HCT116 (cell line): ENCODE measurements around the gene SMIM21. TPM values are rescaled to one million over a fixed set of nuclear protein-coding genes. Genes with fewer than 3 reads are reported as not detected.

ENCODE experiments used
- ATAC-seq: fragments of 200-7000 bp; cut with Tn5 transposase; 2 replicates; pipeline ENCODE4 v1.9.1; 2020; ENCODE audit warnings: mild to moderate bottlenecking, moderate library complexity
- BruUV-seq: library from RNA; stranded (reverse); fragments of 400-500 nt; replicated peaks from 2 replicates; lab custom pipeline; 2021; lab: Mats Ljungman, UMichigan
- CTCF ChIA-PET: fragments of 300-600 bp; sonication (Branson Sonifier 250); formaldehyde crosslinking; loops from one replicate; lab custom pipeline; 2021; ENCODE audit warnings: antibody characterized with exemption; lab: Charles Lee
- POLR2A ChIA-PET: fragments of 300-600, 350-600 bp; sonication (Branson Sonifier 250); formaldehyde crosslinking; loops from one replicate; lab custom pipeline; 2021; ENCODE audit warnings: antibody characterized with exemption; lab: Charles Lee
- RAD21 ChIA-PET, 2 experiments: fragments of 300-600 bp; sonication (Branson Sonifier 250); formaldehyde crosslinking; loops; one replicate each; lab custom pipeline; 2023; ENCODE audit warnings: low total read pairs in 2 of 2; ENCODE audit not compliant: uncharacterized antibody in 2 of 2, unreplicated experiment in 2 of 2, low non-redundant PET in 1 of 2; lab: Charles Lee
- DNase-seq: peaks from one replicate; pipeline ENCODE4 v3.0.0-alpha.2; 2010; ENCODE audit warnings: low read depth, low spot score
- H2AFZ ChIP-seq: fragments of 200-600 bp; shearing (Covaris generic), sonication (generic); 2 replicates; pipeline ENCODE4 v1.6.1; 2017; ENCODE audit warnings: low read depth, mixed run types, mixed read lengths, antibody characterized with exemption, low read length; ENCODE audit not compliant: poor library complexity, severe bottlenecking
- H3K27ac ChIP-seq: 2 replicates; pipeline ENCODE4 v1.5.1; 2012; ENCODE audit warnings: low read depth, low read length
- H3K27me3 ChIP-seq: fragments of 200-600 bp; sonication (generic); 2 replicates; pipeline ENCODE4 v1.6.1; 2016; ENCODE audit warnings: mixed run types, low read length, mixed read lengths; ENCODE audit not compliant: insufficient read depth
- H3K36me3 ChIP-seq, 2 experiments: fragments of 200-500 bp in 1 of 2; fragments of 200-600 bp in 1 of 2; sonication (Bioruptor generic) in 1 of 2; sonication (generic) in 1 of 2; 2 replicates each; pipeline versions ENCODE4 v1.5.1 to v1.6.1; 2014 to 2016; ENCODE audit warnings: low read length in 2 of 2, inconsistent platforms in 1 of 2, mixed read lengths in 1 of 2, mixed run types in 1 of 2; ENCODE audit not compliant: insufficient read depth in 2 of 2, control insufficient read depth in 1 of 2
- H3K4me1 ChIP-seq, 2 experiments: fragments of 200-600 bp in 1 of 2; sonication (generic) in 1 of 2; 2 replicates each; pipeline versions ENCODE4 v1.5.1 to v1.6.1; 2012 to 2017; ENCODE audit warnings: low read length in 2 of 2, inconsistent platforms in 1 of 2, mild to moderate bottlenecking in 1 of 2, mixed read lengths in 1 of 2, mixed run types in 1 of 2, moderate library complexity in 1 of 2; ENCODE audit not compliant: insufficient read depth in 2 of 2, control insufficient read depth in 1 of 2
- H3K4me2 ChIP-seq: fragments of 200-600 bp; sonication (generic); 2 replicates; pipeline ENCODE4 v1.6.1; 2017; ENCODE audit warnings: mixed run types, low read length, mixed read lengths
- H3K4me3 ChIP-seq, 2 experiments: fragments of 200-600 bp in 1 of 2; sonication (generic) in 1 of 2; replicated peaks in 1 of 2; 2 replicates each; pipeline ENCODE4 v1.5.1; 2011 to 2016; ENCODE audit warnings: low read length in 2 of 2, control low read depth in 1 of 2, low read depth in 1 of 2, mild to moderate bottlenecking in 1 of 2, mixed read lengths in 1 of 2, mixed run types in 1 of 2
- H3K79me2 ChIP-seq: fragments of 200-600 bp; sonication (generic); 2 replicates; pipeline ENCODE4 v1.6.1; 2017; ENCODE audit warnings: mild to moderate bottlenecking, mixed run types, low read length, moderate library complexity, mixed read lengths; ENCODE audit not compliant: insufficient read depth
- H3K9ac ChIP-seq: fragments of 200-600 bp; sonication (generic); 2 replicates; pipeline ENCODE4 v1.6.1; 2016; ENCODE audit warnings: low read length, mixed read lengths
- H3K9me2 ChIP-seq: fragments of 200-600 bp; sonication (generic), shearing (Covaris generic); 2 replicates; pipeline ENCODE4 v1.6.1; 2017; ENCODE audit warnings: mixed run types, mild to moderate bottlenecking, moderate library complexity; ENCODE audit not compliant: insufficient read depth
- H3K9me3 ChIP-seq, 2 experiments: fragments of 200-500 bp in 1 of 2; fragments of 200-600 bp in 1 of 2; sonication (Bioruptor generic) in 1 of 2; sonication (generic) in 1 of 2; 2 replicates each; pipeline ENCODE4 v1.6.1; 2014 to 2017; ENCODE audit warnings: low read length in 2 of 2, mixed read lengths in 2 of 2, inconsistent platforms in 1 of 2, low read depth in 1 of 2, mild to moderate bottlenecking in 1 of 2, mixed run types in 1 of 2, moderate library complexity in 1 of 2; ENCODE audit not compliant: control insufficient read depth in 1 of 2, insufficient read depth in 1 of 2
- H4K20me1 ChIP-seq: fragments of 200-600 bp; sonication (generic), shearing (Covaris generic); 2 replicates; pipeline ENCODE4 v1.6.1; 2017; ENCODE audit warnings: mixed run types, mild to moderate bottlenecking, moderate library complexity; ENCODE audit not compliant: insufficient read depth
- CBX3 ChIP-seq: IDR thresholded peaks from 2 replicates; pipeline ENCODE4 v1.6.1; 2012; ENCODE audit warnings: low read depth
- MAX ChIP-seq: IDR thresholded peaks from 2 replicates; pipeline ENCODE4 v1.6.1; 2012
- POLR2A ChIP-seq: IDR thresholded peaks from 2 replicates; pipeline ENCODE4 v1.7.0; 2011; ENCODE audit warnings: borderline replicate concordance; ENCODE audit not compliant: insufficient read depth, insufficient read length; ENCODE audit errors: extremely low read depth
- RAD21 ChIP-seq: IDR thresholded peaks from 2 replicates; pipeline ENCODE4 v1.6.1; 2012; ENCODE audit warnings: low read depth, mild to moderate bottlenecking
- SIN3A ChIP-seq: IDR thresholded peaks from 2 replicates; pipeline ENCODE4 v1.6.1; 2012; ENCODE audit warnings: low read depth
- intact Hi-C: fragments of 100-400 bp; cut with micrococcal nuclease; formaldehyde crosslinking; loops from 2 replicates; pipeline ENCODE4 v1.10.0; 2022
- total RNA-seq: library from RNA; stranded (reverse); gene quantifications from one replicate; pipeline ENCODE4 v1.2.1, GENCODE V29; 2021; ENCODE audit not compliant: unreplicated experiment

SMIM21 gene
- total RNA-seq, 1 experiment from 2014 or later, result not detected

DNA sequence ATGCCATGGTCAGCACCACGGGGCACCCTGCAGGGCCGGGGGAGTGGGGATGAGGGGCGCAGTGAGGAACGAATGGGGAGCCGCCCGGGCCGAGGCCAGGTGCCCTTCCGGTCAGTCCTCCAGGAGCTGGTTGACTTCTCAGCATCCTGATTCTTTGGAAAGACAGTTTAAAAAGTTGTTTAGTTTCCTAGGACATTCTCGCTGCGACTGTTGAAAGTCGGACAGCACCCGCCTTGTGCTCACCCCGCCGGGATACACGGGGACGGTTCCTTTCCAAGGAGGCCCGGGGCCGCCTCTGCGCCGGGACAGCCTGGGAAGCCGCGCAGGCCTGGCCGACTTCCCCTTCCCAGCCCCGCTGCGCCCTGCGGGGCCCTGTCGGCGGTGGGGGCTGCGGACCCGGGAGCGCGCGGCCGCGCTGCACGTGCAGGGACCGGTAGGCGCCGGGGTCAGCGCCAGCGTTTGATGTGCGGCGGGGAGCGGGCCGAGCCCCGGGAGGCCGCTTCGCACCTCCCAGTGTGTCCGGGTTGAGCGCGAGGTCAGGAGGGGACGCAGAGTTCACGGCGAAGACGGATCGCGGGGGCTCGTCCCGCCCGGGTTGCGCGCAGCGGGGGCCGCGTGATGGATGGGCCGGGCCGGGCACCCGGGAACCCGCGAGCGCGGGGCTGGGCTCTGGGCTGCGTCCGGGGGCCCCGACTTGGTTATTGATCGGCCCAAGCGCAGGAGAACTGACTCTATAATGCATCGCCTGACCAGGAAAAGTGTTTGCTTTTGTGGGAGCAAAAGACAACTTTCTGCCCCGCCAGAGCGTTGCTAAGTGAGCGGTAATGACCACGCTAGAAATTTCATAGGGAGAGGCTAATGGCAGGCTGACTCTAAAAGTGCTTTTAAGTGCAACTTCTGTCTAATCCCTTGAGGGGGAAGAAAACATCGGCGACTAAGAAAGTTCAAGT is 28.0 kb upstream of the SMIM21 start (continued):
- TF ChIP-seq MAX (no peak), POLR2A (no peak), RAD21 (no peak), CBX3 (no peak), SIN3A (no peak)

- Histone ChIP-seq H2AFZ (no peak overlapping the region), H3K36me3 (no peaks in the 10 kb centered on the region), H3K9ac (no peak overlapping the region), H3K4me2 (no peak overlapping the region), H3K4me1 (no peaks in the 10 kb centered on the region)
- ChIA-PET RAD21 (no interaction called here), CTCF (no interaction called here)
- no peak for ATAC-seq
- no peak for TF ChIP-seq SIN3A
- TF ChIP-seq POLR2A, result no peak
- TF ChIP-seq, all 23 proteins: peak for 0
- no TSS peak for BruUV-seq
- H3K79me2 ChIP-seq, result no peaks in the 10 kb centered on the region
- no peaks in the 10 kb centered on the region for H4K20me1 ChIP-seq
- no peaks in the 10 kb centered on the region for H3K27me3 ChIP-seq
- no peak for DNase-seq
- POLR2A ChIA-PET, result no interaction called here
- intact Hi-C loops, result no loop called here
- H3K9me2 ChIP-seq, result no peaks in the 10 kb centered on the region
- no peaks in the 10 kb centered on the region for H3K9me3 ChIP-seq
- H3K27ac ChIP-seq, result no peak overlapping the region
- H3K4me3 ChIP-seq, result no peak overlapping the region
Measured at GRCh38 chr18:75454022-75454795, 26.7 kb upstream of the SMIM21 start.
